ENCODE measurements around the gene IARS1. TPM values are rescaled to one million over a fixed set of nuclear protein-coding genes. Genes with fewer than 3 reads are reported as not detected.
A peak's percentile ranks its signal among the peaks of the same experiment; 100 is the strongest.

The IARS1 gene
- total RNA-seq, 1 donor from 2014 or later: 169 TPM

DNA sequence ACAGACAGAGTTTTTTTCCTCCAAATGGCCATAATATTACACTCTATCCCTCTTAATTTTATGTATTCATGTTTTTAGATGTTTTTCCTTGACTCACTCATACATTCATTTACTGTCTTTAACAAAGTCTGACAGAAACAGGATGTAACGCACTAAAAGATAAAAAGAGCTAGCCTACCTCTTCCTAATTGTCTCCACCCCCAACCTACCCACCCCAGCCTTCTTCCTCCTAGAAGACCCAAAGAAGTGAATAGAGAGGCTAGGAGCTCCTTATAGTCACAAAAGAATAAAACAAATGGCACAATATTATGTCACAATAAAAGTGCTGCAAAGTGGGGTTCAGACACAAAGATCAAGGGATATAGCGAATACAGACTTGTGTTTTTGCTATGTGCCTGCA is 30.9 kb upstream of the IARS1 start:
- no peak for DNase-seq (ENCODE audit: low read depth, low spot score)
- Mint-ChIP-seq H3K9me3 (no peaks in the 10 kb centered on the region), H3K4me3 (peak overlapping the region; percentile 99), H3K27me3 (ENCODE audit: low read depth) (no peaks in the 10 kb centered on the region), H3K4me1 (peaks cover 30% of the 10 kb centered on the region), H3K36me3 (ENCODE audit: low read depth) (no peaks in the 10 kb centered on the region), H3K27ac (ENCODE audit: unreplicated experiment) (peak overlapping the region; percentile 30)
- TF ChIP-seq, protein P1, sequence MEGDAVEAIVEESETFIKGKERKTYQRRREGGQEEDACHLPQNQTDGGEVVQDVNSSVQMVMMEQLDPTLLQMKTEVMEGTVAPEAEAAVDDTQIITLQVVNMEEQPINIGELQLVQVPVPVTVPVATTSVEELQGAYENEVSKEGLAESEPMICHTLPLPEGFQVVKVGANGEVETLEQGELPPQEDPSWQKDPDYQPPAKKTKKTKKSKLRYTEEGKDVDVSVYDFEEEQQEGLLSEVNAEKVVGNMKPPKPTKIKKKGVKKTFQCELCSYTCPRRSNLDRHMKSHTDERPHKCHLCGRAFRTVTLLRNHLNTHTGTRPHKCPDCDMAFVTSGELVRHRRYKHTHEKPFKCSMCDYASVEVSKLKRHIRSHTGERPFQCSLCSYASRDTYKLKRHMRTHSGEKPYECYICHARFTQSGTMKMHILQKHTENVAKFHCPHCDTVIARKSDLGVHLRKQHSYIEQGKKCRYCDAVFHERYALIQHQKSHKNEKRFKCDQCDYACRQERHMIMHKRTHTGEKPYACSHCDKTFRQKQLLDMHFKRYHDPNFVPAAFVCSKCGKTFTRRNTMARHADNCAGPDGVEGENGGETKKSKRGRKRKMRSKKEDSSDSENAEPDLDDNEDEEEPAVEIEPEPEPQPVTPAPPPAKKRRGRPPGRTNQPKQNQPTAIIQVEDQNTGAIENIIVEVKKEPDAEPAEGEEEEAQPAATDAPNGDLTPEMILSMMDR (conservative IDR thresholded peaks at IDR 0.05): no peak

DNA sequence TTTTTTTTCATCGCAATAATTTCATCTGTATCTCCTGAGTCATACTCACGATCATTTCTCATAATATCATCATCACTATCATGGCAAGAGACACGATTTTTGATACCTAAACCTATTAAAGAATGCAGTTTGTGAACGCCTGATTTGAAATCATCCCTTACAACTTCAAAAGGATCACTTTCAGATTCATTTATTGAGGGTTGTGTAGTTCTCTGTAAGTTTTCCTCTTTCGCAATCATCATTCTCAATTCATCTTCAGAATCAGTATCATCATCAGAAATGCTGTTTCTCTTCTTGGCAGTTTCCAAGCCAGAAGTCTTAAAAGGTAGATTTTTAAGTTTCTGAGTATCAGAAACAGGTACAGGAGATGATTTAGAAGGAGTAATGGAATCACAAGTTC is 22.0 kb upstream of the IARS1 start:
- no peak for DNase-seq (ENCODE audit: low read depth, low spot score)
- H3K36me3 Mint-ChIP-seq (ENCODE audit: low read depth): peaks cover 13% of the 10 kb centered on the region
- no peaks in the 10 kb centered on the region for H3K27me3 Mint-ChIP-seq (ENCODE audit: low read depth)

DNA sequence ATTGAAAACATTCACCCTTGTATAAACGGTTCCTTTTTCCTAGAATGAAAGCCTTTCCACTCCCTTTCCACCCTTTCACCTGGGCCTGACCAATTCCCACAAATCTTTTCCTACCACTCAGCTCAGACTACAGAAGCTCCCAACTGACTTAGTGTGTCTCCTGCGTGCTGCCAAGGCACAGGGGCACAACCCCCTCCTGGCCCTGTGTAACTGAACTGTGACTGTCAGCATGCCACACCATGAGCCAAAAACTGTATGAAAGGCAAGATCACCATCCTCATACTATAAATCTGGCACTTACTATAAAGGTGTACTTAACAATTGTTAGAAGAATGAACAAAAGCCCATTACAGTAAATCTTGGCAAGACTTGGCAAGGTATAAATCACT is 20.1 kb upstream of the IARS1 start:
- Mint-ChIP-seq H3K4me1 (no peaks in the 10 kb centered on the region), H3K27ac (ENCODE audit: unreplicated experiment) (no peak overlapping the region), H3K9me3 (no peaks in the 10 kb centered on the region), H3K27me3 (ENCODE audit: low read depth) (no peaks in the 10 kb centered on the region), H3K4me3 (no peak overlapping the region), H3K36me3 (ENCODE audit: low read depth) (peaks cover 18% of the 10 kb centered on the region)
- TF ChIP-seq, protein P1 (conservative IDR thresholded peaks at IDR 0.05): no peak
- no peak for DNase-seq (ENCODE audit: low read depth, low spot score)

More for the DNA sequence above, 22.0 kb upstream of the IARS1 start:
- TF ChIP-seq, protein P1 (conservative IDR thresholded peaks at IDR 0.05): no peak
- H3K9me3 Mint-ChIP-seq: no peaks in the 10 kb centered on the region
- no peak overlapping the region for H3K4me3 Mint-ChIP-seq
- H3K27ac Mint-ChIP-seq (ENCODE audit: unreplicated experiment): no peak overlapping the region
- H3K4me1 Mint-ChIP-seq: no peaks in the 10 kb centered on the region

DNA sequence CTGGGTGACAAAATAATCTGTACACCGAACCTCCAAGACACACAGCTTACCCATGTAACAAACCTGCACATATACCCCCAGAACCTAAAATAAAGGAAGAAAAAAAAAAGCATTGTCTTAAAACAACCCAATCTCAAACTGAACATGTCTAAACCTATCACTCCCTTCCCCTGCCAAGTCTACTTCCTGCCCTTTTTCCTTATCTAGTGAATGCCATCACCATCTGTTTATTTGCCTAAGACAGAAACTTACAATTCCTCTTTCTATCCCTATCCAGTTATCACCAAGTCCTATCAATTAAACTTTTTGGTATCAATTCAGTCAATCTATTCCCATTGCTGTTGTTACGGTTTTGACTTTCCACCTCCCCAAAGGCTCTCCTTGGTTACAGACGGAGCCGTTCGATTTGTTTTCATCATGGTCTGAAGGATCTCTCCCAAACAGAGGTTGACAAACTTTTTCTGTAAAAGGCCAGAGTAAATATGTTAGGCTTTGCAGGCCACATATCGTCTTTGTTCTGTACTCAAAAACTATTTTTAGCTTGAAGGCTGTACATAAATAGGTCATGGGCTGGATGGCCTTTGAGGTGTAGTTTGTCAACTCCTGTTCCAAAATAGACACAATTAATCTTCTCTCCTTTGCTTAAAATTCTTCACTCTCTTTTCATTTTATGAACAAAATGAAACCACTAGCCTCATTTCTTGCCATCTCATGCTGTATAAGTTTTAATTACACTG is 19.6 kb upstream of the IARS1 start:
- H3K4me1 Mint-ChIP-seq: no peaks in the 10 kb centered on the region
- H3K36me3 Mint-ChIP-seq (ENCODE audit: low read depth): peaks cover 15% of the 10 kb centered on the region
- no peak for DNase-seq (ENCODE audit: low read depth, low spot score)
- H3K27ac Mint-ChIP-seq (ENCODE audit: unreplicated experiment): no peak overlapping the region
- no peaks in the 10 kb centered on the region for H3K27me3 Mint-ChIP-seq (ENCODE audit: low read depth)
- TF ChIP-seq, protein P1 (conservative IDR thresholded peaks at IDR 0.05): no peak
- no peak overlapping the region for H3K4me3 Mint-ChIP-seq
- H3K9me3 Mint-ChIP-seq: no peaks in the 10 kb centered on the region

DNA sequence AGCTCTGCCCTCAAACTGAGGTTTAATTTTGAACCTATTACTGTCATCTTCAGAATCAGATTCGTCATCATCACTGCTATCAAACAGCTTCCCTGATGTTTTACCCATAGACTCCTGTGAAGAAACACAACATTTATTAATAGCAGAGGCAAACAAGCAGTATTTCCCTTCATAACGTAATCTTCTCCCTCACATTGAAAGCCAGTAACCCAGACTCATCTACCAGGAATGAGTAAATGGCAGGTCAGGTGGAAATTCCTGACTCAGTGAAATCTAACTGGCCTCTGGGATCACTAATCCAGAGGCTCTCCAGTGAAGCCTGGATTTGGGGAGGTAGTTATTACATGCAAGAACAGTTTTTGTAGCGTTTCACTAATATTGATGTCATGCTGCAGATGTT is 17.1 kb upstream of the IARS1 start:
- DNase-seq (ENCODE audit: low read depth, low spot score): no peak
- TF ChIP-seq, protein P1 (conservative IDR thresholded peaks at IDR 0.05): no peak
- Mint-ChIP-seq H3K27ac (ENCODE audit: unreplicated experiment) (no peak overlapping the region), H3K4me1 (no peaks in the 10 kb centered on the region), H3K36me3 (ENCODE audit: low read depth) (peaks cover 14% of the 10 kb centered on the region), H3K4me3 (no peak overlapping the region), H3K9me3 (no peaks in the 10 kb centered on the region), H3K27me3 (ENCODE audit: low read depth) (no peaks in the 10 kb centered on the region)

Data from neural crest cell (in vitro differentiated cells).